G401 (cell line): ENCODE data around the gene GPHN. TPM values are rescaled to one million over a fixed set of nuclear protein-coding genes. Genes with fewer than 3 reads are reported as not detected.

ENCODE experiments used
- DNase-seq: peaks from one replicate; pipeline ENCODE4 v3.0.0-alpha.2; 2015; ENCODE audit warnings: low spot score
- in situ Hi-C: cut with HindIII; loops from 2 replicates; pipeline ENCODE4 v1.10.0; 2016; ENCODE audit warnings: low sequenced_read_pairs, mixed read lengths
- total RNA-seq: library from RNA; depleted of rRNA; stranded (reverse); fragments of >200 nt; shearing (Covaris generic); gene quantifications from 2 replicates; pipeline ENCODE4 v1.2.3, GENCODE V29; 2014

The GPHN gene
- total RNA-seq, 1 experiment from 2014 or later = 19.8 TPM

- in situ Hi-C loops = no loop called here
- no peak for DNase-seq
Observed at GRCh38 chr14:67068251-67068650, 560.3 kb downstream of the GPHN start.

- DNase-seq = no peak
- in situ Hi-C loops = no loop called here
Observed at GRCh38 chr14:67071506-67071905, 563.6 kb downstream of the GPHN start.

GRCh38 chr14:67077921-67078320, 570.0 kb downstream of the GPHN start:
- peak; percentile 69 for DNase-seq
- in situ Hi-C loops = no loop called here

- in situ Hi-C loops = no loop called here
- DNase-seq = no peak
Observed at GRCh38 chr14:67079846-67080245, 571.9 kb downstream of the GPHN start.

- DNase-seq = no peak
- in situ Hi-C loops = no loop called here
Observed at GRCh38 chr14:67108230-67108629, 600.3 kb downstream of the GPHN start.

- DNase-seq = peak; percentile 24
- in situ Hi-C loops = no loop called here
Observed at GRCh38 chr14:67111022-67111421, 603.1 kb downstream of the GPHN start.

GRCh38 chr14:67112344-67112743, 604.4 kb downstream of the GPHN start:
- in situ Hi-C loops = no loop called here
- DNase-seq = no peak

- in situ Hi-C loops = no loop called here
- no peak for DNase-seq
Observed at GRCh38 chr14:67127174-67127573, 619.2 kb downstream of the GPHN start.

GRCh38 chr14:67129768-67130167, 621.8 kb downstream of the GPHN start:
- in situ Hi-C loops = no loop called here
- no peak for DNase-seq

GRCh38 chr14:67131691-67132090, 623.7 kb downstream of the GPHN start:
- DNase-seq = no peak
- in situ Hi-C loops = no loop called here

- in situ Hi-C loops = no loop called here
- DNase-seq = no peak
Observed at GRCh38 chr14:67133144-67133543, 625.2 kb downstream of the GPHN start.

- in situ Hi-C loops = no loop called here
- no peak for DNase-seq
Observed at GRCh38 chr14:67133595-67134441, 625.9 kb downstream of the GPHN start.

GRCh38 chr14:67137744-67138371, 629.9 kb downstream of the GPHN start:
- DNase-seq = no peak
- in situ Hi-C loops = no loop called here

GRCh38 chr14:67140556-67140955, 632.6 kb downstream of the GPHN start:
- in situ Hi-C loops = no loop called here
- no peak for DNase-seq

- DNase-seq = no peak
- in situ Hi-C loops = no loop called here
Observed at GRCh38 chr14:67141146-67141900, 633.4 kb downstream of the GPHN start.

GRCh38 chr14:67151082-67151666, 643.2 kb downstream of the GPHN start:
- in situ Hi-C loops = no loop called here
- no peak for DNase-seq

GRCh38 chr14:67158566-67158965, 650.6 kb downstream of the GPHN start:
- no peak for DNase-seq
- in situ Hi-C loops = no loop called here

- DNase-seq = no peak
- in situ Hi-C loops = no loop called here
Observed at GRCh38 chr14:67162385-67162784, 654.4 kb downstream of the GPHN start.

- peak; percentile 44 for DNase-seq
- in situ Hi-C loops = no loop called here
Observed at GRCh38 chr14:67166450-67166853, 658.5 kb downstream of the GPHN start.
